NCI-H446 (cell line): ENCODE data around the gene TLE4.
"Not testable (repeated sequence)": the region's sequence is repeated elsewhere in the genome, so short reads cannot be mapped to it uniquely, and the experiment has no call there.

Source experiments
- DNase-seq, 2 experiments: peaks; one replicate each; lab custom pipeline; 2025; lab: John Stamatoyannopoulos, UW

The TLE4 gene

DNA sequence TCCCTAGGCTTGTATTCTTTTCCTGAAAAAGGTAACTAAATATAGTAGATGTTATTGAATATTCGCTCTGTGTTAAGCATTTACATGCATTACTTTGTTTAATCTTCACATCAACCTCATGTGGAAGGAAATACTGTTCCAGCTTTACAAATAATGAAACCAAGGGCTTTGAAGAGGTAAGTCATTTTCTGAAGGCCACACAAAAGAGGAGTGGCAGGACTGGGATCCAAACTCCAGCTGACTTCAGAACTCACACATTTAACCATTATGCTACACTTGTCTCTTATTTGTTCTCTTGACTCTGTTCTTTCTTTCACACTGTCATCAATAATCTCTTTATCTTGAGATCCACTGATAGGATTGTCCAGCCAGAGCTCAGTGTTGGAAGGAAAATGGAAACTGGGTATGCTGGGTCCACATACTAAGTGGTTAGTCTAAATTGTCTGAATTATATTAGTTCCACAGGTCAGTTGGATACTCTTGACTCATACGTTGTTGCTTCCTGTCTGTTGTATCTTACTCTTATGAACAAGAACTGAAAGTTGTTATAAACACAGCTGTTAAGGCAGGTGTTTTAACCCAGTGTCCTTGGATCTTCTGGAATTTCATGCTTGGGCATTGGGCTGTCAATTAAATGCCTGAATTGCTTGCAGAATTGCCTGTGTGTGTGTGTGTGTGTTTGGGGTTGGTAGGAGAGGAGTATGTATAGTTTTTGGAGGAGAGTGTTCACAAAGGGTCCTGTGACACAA, 65.6 kb downstream of the TLE4 start:
- DNase-seq = no peak

DNA sequence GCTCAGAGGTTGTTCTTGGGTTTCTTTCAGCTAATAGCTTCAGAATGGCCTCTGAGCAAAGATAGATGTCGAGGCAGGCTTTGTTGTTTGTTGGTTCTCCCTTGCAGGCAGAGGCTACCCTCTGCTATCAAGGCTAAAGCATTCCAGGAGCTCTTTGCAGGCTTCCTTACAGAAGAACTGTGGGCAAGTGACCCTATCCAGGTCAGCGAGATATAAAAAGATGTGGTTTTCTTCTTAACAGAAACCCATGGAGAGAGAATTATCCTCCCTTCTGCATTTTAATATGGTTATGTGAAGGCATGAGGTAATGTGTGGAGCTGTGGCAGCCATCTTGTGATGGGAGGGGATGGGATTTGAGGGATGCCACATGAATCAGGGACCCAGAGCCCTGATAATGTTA, 67.0 kb downstream of the TLE4 start:
- no peak for DNase-seq

DNA sequence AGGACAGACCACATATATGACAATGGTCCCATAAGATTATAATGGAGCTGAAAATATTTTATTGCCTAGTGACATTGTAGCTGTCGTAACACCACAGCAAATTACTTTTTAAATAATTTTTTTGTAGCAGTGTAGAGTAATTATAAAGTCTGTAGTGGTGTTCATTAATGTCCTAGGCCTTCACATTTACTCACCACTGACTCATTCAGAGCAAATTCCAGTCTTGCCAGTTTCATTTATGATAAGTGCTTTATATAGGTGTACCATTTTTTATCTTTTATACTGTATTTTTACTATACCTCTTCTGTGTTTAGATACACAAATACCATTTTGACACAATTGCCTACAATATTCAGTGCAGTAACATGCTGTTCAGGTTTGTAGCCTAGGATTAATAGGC, 67.6 kb downstream of the TLE4 start:
- no peak for DNase-seq

DNA sequence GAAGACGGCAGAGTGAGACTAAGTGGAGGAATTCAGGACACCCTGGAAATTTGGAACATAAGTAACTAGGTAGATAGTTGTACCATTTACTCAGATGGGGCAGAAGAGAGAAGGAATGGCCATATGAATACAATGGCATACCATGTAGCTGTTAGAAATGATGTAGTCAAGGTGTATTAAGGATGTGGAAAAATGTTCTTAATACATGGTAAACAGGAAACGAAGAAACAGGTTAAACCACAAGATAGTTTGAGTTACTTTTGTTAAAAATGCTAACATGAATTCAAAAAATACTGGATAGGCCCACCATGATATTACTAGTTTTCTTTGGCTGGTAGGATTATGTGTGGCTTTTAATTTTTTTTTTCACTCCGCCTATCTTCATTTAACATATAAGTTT, 68.3 kb downstream of the TLE4 start:
- not testable (repeated sequence) for DNase-seq

DNA sequence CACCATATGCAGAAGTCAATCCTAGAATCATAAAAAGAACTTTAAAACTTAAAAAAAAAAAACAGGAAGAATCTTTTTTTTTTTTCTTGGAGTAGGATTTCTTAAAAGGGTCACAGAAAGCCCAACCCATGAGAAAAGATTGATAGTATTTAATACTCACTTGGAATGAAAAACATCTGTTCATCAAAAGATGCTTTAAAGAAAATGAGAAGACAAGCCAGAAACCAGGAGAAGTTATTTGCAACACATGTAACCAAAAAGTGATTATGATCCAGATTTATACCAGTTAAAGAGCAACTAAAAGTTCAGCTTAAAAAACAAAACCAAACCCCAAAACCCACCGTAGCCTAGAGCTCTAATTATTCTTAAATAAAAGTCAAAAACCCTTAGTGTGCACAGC, 69.3 kb downstream of the TLE4 start:
- DNase-seq = no peak

DNA sequence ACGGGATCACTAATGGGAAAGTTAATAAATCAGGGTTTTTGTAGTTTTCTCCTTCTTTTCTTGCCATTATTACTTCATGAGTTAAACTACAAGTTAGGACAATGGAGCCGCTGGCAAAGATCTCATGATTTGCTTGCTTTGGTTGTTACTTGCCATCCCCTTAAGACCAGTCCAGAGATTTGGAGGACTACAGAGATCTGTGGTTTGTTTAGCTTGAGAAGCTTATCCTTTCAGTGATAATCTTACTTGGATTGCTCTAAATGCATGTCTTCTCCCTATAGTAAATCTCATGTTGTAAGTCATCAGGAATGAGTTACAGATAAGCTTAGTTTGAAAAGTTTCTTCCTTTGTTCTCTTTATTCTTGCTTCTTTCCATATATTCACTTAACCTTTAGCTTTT, 70.9 kb downstream of the TLE4 start:
- DNase-seq = no peak

DNA sequence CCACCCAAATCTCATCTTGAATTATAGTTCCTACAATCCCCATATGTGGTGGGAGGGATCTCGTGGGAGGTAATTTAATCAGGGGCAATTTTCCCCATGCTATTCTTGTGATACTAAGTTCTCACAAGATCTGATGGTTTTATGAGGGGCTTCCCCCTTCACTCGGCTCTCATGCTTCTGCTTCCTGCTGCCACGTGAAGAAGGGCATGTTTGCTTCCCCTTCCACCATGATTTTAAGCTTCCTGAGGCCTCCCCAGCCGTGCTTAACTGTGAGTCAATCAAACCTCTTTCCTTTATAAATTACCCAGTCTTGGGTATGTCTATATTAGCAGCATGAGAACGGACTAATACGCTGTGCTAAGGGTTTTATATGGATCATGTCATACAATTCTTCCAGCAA, 72.3 kb downstream of the TLE4 start:
- no peak for DNase-seq

DNA sequence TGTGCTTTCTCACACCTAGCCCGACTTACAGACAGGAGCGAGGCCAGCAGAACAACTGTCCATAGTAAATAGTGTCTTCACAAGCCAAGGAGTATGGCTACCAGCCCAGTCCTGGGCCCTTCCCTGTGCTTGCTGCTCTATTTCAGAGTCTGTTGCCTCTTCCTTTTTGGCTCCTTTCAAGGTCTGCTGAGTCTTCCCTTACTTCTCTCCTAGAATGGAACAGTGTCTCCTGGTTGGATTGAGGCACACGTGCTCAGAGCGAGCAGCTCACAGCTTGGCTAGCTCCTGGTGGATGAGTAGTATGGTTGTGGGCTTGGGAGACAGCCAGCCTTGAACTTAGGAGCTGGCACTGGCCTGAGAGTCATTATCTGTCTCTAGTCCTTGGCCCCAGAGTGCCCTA, 72.8 kb downstream of the TLE4 start:
- no peak for DNase-seq

DNA sequence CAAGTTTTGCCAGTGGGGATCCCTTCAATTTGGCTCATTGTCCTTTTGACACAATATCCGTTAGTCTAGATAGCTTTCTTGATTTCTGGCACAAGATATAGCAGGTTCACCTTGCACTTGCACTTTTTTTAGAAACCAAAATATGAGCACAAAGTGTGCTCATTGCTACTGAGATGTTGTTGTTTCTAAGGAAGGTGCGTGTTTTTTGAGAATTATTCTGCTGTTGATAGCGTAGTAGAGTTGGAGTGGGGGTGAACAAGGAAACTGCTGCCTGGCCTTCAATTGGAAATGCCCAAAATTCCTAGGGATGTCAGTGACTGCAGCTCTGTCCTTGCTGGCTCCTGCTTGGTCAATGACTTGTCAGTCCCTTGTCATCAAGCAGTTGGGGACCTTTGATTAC, 73.3 kb downstream of the TLE4 start:
- DNase-seq = no peak

DNA sequence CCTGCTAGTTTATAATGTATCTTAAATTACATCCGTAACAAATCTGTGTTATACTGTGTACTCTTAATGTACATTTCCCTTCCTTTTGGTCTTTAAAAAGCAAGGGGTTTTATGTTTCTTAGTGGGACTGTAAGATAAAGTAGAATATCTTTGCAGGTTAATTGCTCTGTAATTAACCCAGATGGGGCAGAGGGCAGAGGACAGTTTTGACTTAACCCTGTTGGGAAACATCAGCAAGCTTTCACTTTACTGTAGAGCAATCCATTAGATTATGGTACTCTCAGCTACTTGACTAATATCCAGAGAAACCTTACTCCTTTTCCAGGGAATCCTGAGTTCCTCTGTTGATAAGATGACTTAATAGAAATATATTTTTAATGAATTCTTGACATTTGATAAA, 74.3 kb downstream of the TLE4 start:
- no peak for DNase-seq

DNA sequence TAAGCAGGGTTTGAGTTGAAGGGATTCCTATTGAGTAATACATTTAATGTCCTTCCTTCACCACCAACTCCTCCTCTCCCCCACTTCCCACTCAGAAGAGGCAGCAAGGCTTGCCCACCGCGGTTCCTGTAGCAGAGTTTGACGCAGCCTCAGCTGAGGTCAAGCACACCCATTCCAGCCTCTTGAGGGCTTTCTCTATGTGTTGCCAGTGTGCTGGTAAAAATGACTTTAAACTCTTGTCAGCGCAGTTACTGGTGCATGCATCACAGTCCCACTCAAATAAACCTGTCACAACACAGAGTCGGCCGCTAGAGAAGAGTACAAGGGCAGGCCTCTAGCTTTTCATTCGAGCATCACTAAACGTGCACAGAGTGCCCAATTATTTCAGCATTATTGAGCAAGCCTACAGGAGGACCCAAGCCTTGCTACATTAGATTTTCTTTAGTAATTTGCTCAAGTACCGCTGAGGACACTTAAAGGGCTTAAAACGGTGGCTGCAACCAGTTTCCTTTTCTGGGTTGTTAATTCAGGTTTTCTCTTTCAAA, 79.6 kb downstream of the TLE4 start:
- DNase-seq = no peak

DNA sequence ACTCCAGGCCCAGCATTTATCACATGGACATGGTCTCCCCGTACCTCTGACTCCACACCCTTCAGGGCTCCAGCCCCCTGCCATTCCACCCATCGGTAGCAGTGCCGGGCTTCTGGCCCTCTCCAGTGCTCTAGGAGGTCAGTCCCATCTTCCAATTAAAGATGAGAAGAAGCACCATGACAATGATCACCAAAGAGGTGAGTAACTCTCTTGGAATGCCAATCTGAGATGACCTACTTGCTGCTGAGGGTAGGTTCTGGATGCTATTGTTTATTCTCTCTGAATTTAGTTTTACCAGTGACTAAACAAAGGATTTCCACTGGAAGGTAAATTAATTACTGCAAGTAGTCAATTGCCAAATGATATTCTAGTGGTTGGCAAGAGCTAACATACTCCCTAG, 80.8 kb downstream of the TLE4 start:
- no peak for DNase-seq

DNA sequence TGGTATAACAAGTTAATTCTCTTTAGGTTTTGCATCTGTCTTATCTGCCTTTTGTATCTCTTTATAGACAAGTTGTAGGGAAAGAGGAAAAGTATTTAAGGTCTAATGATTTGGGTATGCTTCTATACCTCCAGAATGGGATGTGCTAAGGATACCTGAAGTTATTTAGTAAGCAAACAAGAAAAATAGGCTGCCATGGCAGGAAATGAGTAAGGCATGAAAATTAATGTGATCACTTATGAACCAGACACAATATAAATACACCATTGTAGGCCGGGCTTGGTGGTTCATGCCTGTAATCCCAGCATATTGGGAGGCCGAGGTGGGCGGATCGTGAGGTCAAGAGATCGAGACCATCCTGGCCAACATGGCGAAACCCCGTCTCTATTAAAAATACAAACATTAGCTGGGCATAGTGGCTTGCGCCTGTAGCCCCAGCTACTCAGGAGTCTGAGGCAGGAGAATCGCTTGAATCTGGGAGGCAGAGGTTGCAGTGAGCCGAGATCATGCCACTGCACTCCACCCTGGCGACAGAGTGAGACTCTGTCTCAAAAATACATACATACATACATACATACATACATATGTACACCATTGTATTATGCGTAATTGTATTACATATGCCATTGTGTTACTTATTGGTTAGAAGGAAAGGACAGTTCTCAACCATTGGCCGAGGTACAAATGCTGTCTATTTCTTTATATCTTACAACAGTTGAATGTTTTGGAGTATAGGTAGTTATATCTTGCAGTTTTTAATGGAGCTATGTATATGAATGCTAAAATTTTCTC, 83.0 kb downstream of the TLE4 start:
- not testable (repeated sequence) for DNase-seq

DNA sequence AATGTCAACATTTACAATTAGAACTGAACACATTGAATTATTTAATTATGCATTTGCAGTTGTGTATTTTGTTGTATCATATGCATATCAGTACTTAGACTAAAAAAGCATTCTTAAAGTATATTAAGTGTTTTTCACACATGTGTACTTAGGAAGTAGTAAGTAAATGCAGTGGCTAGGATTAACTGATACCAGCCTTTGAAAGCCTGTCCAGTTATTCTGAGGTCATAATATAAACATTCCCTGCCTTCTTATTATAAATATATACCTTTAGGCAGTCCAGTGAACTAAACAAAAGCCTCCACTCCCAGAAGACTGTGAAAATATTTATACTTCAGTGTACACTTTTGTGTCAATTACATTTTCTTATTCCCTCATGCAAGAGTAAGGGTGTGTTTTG, 83.8 kb downstream of the TLE4 start:
- no peak for DNase-seq

DNA sequence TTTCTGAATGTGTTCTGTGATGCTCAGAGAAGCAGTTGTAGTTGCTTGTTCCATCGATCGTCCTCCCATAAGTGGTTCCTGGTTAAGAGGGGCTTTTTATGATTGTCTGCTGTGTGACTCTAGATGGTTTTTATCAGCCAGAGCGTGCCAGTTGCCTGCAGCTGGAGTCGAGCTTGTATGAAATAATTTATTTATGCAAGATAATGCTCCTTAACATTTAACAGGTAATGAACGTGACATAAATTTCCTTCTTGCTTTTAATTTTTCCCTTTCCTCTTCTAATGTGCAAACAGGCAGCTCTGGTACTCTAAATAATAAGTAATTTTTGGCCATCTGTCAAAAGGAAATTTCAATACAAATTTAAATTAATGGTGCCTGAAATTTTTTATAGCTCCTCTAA, 84.4 kb downstream of the TLE4 start:
- DNase-seq = no peak

DNA sequence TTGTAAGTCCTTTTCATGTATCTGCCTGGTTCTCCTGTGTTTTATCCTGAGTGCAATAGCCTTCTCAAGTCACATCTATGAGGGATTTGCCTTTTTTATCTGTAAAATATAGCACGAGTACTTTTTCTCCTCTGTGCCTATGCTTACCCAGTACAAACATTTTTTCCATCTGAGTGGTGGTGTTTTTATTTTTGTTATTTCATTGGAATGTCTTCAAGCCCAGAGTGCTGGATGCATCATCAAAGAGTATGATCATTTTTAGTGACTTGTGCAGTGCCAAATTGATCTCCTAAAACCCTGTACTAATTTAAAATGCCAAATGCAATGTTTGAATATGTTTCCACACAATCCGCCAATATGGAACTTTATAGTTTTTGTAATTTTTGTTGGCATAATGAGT, 86.1 kb downstream of the TLE4 start:
- DNase-seq = no peak

DNA sequence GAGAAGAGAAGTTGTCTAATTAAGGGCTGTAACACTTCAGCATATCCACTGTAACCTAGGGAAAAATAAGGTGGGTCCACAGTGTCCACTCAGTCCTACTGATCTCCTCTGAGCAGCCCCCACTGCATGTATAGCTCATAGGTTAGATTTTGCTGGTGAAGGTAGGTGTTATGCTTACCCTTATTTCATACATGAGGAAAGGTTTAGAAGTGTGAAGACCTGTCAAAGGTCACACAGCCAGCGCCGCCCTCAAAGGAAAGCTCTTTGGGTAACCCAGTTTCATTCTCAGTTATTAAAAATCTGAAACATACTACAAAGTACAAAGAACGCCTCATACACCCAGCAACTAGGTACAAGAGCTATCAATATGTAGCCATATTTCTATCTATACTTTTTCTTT, 87.2 kb downstream of the TLE4 start:
- no peak for DNase-seq

DNA sequence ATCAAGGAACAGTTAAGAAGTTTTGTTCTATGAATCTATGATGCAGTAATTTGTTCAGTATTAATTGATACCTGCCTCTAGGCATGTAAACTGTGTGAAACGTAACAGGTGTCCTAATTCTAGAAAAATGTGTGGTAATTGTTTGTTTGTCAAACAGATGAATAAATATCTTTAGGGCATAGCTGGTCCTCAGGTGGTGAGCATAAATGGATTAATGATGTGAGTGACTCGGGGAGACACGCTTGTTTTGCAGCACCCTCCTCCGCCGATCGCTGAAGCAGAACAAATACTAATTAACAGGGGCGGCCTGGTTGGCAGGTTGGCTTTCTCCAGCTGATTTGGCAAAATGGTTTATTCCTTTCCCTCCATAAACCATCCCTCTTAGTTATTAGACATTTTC, 88.8 kb downstream of the TLE4 start:
- no peak for DNase-seq

DNA sequence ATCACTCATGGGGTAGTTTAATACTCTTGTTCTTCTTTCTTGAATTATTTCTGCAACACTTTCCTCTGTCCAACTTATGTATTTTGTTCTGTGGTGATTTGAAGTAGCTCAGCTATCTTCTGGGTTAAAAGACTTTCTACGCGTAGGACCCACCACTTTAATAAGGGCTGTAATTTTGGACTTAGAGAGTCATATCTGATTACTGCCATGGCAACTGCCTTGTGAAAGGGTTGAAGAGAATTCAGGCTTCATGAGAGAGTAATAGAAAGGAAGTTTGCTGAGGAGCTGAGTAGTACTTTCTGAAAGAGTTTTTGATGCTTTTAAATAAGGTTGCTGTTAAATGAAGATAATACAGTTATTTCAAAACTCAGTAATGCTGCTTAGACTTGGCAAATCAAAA, 89.5 kb downstream of the TLE4 start:
- no peak for DNase-seq

DNA sequence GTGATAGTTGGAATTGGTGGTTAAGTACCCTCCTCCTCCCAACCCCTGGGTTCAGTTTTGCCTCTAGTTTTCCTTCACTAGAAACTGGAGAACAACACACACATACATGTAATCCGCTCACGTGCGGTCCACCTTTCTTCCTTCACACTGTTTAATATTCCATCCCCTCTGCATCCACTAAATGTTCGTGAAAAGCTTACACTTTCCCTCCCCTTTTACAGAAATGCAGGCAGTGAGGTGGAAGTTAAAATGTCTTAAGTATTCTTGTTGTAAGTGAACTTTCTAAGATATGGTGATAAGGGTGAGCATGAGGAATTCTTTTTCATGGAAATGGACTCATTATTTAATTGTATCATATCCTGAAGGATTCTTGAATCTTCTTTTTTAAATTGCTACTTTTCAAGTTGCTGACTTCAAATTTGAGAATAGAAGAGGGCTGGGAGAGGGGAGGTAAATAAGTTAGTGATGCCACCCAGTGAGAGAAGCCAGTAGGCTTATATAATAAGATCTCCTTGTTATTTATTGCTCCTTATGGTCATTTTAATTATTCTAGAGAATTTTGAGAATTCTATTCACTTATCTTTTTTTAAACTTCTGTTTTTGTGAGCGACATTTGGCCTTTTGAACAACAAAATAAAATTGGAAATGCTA, 90.2 kb downstream of the TLE4 start:
- DNase-seq = no peak

DNA sequence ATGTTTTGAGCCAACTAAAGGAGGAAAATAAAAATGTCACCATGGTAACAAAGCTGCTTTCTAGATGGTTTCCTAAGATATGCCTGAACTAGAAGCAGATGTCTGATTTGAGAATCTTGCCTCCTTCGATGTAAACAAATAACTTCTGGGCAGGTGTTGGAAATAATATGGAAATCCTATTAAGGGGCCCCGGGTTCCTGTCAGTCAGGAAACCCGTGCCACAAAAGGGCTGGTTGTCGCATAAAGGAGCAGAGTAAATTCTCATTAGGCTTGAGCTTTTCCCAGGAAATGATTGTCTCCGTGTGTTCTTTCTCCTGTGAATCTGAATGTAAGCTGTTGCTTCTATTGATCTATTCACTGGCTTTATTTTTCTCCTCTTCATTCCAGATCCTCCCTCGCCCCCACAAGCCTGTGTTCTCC, 90.8 kb downstream of the TLE4 start:
- DNase-seq = no peak

DNA sequence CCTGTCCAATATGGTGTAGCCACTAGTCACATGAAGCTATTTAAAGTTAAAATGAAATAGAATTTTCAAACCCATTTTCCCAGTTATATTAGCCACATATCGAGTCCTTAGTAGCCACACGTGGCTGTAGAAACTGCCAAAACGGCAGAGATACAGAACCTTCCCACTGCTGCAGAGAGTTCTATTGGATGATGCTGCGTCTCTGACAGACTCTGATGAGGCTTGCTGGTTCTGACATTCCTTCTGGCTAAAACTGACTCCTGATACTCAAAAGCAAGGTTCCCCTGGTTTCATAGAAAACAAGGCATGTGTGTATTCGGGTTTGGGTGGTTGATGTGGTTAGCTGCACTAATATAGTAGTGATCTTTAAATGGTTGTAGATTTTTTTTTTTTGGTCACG, 91.5 kb downstream of the TLE4 start:
- no peak for DNase-seq

DNA sequence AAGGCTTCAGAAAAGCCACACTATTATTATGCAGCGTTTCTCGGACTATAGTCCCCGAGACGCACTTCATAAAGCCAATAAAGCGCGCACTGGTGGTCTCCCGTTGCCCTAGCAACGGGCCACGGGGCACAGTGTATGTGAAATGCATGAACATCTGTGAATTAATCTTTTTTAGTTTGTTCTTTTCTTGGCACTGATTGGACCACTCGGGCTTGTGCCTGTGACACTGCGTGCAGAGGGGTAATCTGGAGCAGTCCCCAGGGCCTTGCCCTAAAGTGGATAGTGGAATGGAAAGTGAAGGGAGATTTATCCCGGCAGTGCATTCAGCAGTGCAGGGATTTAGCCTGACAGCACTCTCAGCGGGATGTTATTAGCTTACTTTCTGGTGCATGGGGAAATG, 92.1 kb downstream of the TLE4 start:
- DNase-seq = no peak
